ENCODE data around the gene ASIC3. TPM values are rescaled to one million over a fixed set of nuclear protein-coding genes. Genes with fewer than 3 reads are reported as not detected.

ASIC3 gene
- polyA plus RNA-seq, 1 donor (not counting 4 experiments of a cell fraction or from before 2014, with no cell fraction given) = 0.35 TPM

DNA sequence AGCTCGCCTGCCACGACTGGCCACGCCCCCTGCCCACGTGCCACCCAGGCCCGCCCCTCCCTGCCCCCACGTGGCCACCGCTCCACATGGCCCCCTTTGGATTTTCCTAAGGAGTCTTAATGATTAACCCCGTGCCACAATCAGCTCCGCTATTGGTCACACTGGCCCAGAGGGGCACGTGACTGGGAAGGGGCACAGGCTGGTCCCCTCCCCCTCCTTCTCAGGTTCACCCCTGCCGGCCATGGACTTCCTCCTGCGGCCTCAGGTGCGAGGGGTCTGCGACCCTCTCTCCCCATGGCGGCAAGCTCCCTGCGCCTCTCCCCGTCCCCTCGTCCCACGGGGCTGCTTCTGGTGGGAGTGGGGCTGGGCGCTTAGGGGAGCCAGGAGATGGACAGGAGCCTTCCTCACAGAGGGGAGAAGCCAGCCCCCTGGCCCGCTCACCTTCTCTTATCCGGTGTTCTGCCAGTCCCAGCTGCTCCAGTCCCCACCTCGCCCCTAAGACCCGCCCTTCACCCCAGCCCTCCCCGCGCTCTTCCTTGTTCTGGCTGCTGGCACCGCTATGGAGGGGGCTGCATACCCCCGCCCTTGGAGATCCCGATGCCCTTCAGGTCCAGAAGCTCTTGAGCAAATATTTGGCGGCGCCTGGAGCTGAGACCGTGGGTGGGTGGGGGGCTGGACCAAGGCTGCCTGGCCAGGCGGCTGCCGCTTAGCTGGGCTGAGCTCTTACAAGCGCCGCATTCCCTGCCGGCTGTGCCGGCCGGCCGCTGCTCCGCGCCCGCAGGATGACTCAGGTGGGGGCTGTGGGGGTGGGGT lies 14.3 kb downstream of the ASIC3 start:
- Histone ChIP-seq H3K79me2 (ENCODE audit: control insufficient read depth, insufficient read depth, low read length) (peaks cover 35% of the 10 kb centered on the region), H4K20me1 (ENCODE audit: control insufficient read depth, extremely low read depth, insufficient read depth, low read length) (no peaks in the 10 kb centered on the region), H3K4me1 (ENCODE audit: control insufficient read depth, extremely low read depth, insufficient read depth, low read length) (peaks cover 32% of the 10 kb centered on the region), H3K9ac (ENCODE audit: control insufficient read depth, extremely low read depth, insufficient read depth, low read length) (peak overlapping the region; percentile 28), H2AFZ (ENCODE audit: control insufficient read depth, low read length) (no peak overlapping the region), H3K9me1 (ENCODE audit: control insufficient read depth, extremely low read depth, insufficient read depth, low read length) (peaks cover 4% of the 10 kb centered on the region), H3K36me3 (ENCODE audit: control insufficient read depth in 2 of 2, extremely low read depth in 1 of 2, insufficient read depth in 2 of 2, low read length in 2 of 2) (peaks cover 17 to 22% of the 10 kb centered on the region in 2 experiments), H3K9me3 (ENCODE audit: control insufficient read depth, low read depth, low read length) (no peaks in the 10 kb centered on the region), H3K4me2 (ENCODE audit: control insufficient read depth, extremely low read depth, insufficient read depth, low read depth, low read length) (peak overlapping the region; percentile 69), H3K27me3 (ENCODE audit: control insufficient read depth, extremely low read depth, insufficient read depth, low read length) (no peaks in the 10 kb centered on the region), H3K4me3 (ENCODE audit: control insufficient read depth in 2 of 3, extremely low read depth in 1 of 3, insufficient read depth in 2 of 3, low read depth in 1 of 3, low read length in 3 of 3) (peak overlapping the region; percentile 27 to 48 (median 38)), H3K27ac (ENCODE audit: control insufficient read depth, insufficient read depth, low read length) (no peak overlapping the region)
- dilution Hi-C loops (cut with MboI; ENCODE audit: extremely low pct_ligation_motif_present, low sequenced_read_pairs) = no loop called here
- DNase-seq (ENCODE audit: low read depth, low spot score) = no peak
- TF ChIP-seq, protein P1, sequence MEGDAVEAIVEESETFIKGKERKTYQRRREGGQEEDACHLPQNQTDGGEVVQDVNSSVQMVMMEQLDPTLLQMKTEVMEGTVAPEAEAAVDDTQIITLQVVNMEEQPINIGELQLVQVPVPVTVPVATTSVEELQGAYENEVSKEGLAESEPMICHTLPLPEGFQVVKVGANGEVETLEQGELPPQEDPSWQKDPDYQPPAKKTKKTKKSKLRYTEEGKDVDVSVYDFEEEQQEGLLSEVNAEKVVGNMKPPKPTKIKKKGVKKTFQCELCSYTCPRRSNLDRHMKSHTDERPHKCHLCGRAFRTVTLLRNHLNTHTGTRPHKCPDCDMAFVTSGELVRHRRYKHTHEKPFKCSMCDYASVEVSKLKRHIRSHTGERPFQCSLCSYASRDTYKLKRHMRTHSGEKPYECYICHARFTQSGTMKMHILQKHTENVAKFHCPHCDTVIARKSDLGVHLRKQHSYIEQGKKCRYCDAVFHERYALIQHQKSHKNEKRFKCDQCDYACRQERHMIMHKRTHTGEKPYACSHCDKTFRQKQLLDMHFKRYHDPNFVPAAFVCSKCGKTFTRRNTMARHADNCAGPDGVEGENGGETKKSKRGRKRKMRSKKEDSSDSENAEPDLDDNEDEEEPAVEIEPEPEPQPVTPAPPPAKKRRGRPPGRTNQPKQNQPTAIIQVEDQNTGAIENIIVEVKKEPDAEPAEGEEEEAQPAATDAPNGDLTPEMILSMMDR (optimal IDR thresholded peaks at IDR 0.05 in 1 of 3, IDR thresholded peaks at IDR 0.05 in 1 of 3, conservative IDR thresholded peaks at IDR 0.05 in 1 of 3; ENCODE audit: extremely low read depth in 1 of 3, insufficient read depth in 2 of 3, low read length in 3 of 3) = no peak
- no peak for TF ChIP-seq EZH2 (IDR thresholded peaks at IDR 0.05; ENCODE audit: low read length)
- FAIRE-seq = no peak

DNA sequence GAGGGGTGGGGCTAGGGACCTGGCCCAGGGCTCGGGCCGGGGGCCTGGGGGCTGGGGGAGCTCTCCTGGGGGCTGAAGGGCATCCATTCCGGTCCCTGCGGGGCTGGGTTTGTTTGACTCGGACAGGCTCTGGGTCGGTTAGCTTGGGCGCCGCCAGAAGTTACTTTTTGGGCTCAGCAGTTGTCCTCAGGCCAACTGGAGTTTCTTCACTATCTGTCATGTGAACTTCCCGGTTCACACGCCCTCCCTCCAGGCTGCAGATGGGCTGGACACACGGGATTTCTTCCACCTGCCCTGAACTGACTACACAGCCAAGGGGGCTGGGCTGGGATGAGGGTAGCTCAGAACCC lies 14.9 kb downstream of the ASIC3 start:
- H3K4me1 ChIP-seq (ENCODE audit: control insufficient read depth, extremely low read depth, insufficient read depth, low read length) = peaks cover 32% of the 10 kb centered on the region
- H3K4me2 ChIP-seq (ENCODE audit: control insufficient read depth, extremely low read depth, insufficient read depth, low read depth, low read length) = no peak overlapping the region
- H3K9me1 ChIP-seq (ENCODE audit: control insufficient read depth, extremely low read depth, insufficient read depth, low read length) = peaks cover 4% of the 10 kb centered on the region
- dilution Hi-C loops (cut with MboI; ENCODE audit: extremely low pct_ligation_motif_present, low sequenced_read_pairs) = no loop called here
- FAIRE-seq (no peak), DNase-seq (ENCODE audit: low read depth, low spot score) (no peak)
- no peaks in the 10 kb centered on the region for H3K27me3 ChIP-seq (ENCODE audit: control insufficient read depth, extremely low read depth, insufficient read depth, low read length)
- no peak overlapping the region for H3K4me3 ChIP-seq (ENCODE audit: control insufficient read depth in 2 of 3, extremely low read depth in 1 of 3, insufficient read depth in 2 of 3, low read depth in 1 of 3, low read length in 3 of 3)
- peak overlapping the region; percentile 14 for H3K27ac ChIP-seq (ENCODE audit: control insufficient read depth, insufficient read depth, low read length)
- no peaks in the 10 kb centered on the region for H3K9me3 ChIP-seq (ENCODE audit: control insufficient read depth, low read depth, low read length)
- peaks cover 22 to 23% of the 10 kb centered on the region in 2 experiments for H3K36me3 ChIP-seq (ENCODE audit: control insufficient read depth in 2 of 2, extremely low read depth in 1 of 2, insufficient read depth in 2 of 2, low read length in 2 of 2)
- TF ChIP-seq, protein P1 (optimal IDR thresholded peaks at IDR 0.05 in 1 of 3, IDR thresholded peaks at IDR 0.05 in 1 of 3, conservative IDR thresholded peaks at IDR 0.05 in 1 of 3; ENCODE audit: extremely low read depth in 1 of 3, insufficient read depth in 2 of 3, low read length in 3 of 3) = no peak
- TF ChIP-seq EZH2 (IDR thresholded peaks at IDR 0.05; ENCODE audit: low read length) = no peak
- no peak overlapping the region for H3K9ac ChIP-seq (ENCODE audit: control insufficient read depth, extremely low read depth, insufficient read depth, low read length)
- peaks cover under 1% of the 10 kb centered on the region for H4K20me1 ChIP-seq (ENCODE audit: control insufficient read depth, extremely low read depth, insufficient read depth, low read length)
- H2AFZ ChIP-seq (ENCODE audit: control insufficient read depth, low read length) = no peak overlapping the region
- H3K79me2 ChIP-seq (ENCODE audit: control insufficient read depth, insufficient read depth, low read length) = peaks cover 35% of the 10 kb centered on the region
